IMR-90 (cell line): Measurements from ENCODE around the gene COG2. TPM values are rescaled to one million over a fixed set of nuclear protein-coding genes. Genes with fewer than 3 reads are reported as not detected.
A peak's percentile ranks its signal among the peaks of the same experiment; 100 is the strongest.

Experiments
- ATAC-seq: fragments of 200-7000 bp; cut with Tn5 transposase; 2 replicates; pipeline ENCODE4 v1.9.1; 2020; ENCODE audit warnings: low read depth, mild to moderate bottlenecking, moderate library complexity
- BruUV-seq: library from RNA; stranded (reverse); fragments of 400-500 nt; replicated peaks from 2 replicates; lab custom pipeline; 2021; lab: Mats Ljungman, UMichigan
- CTCF ChIA-PET: fragments of 300-600 bp; formaldehyde crosslinking; extraction: SDS; loops from one replicate; lab custom pipeline; 2021; ENCODE audit warnings: antibody characterized with exemption; lab: Yijun Ruan, JAX
- POLR2A ChIA-PET: fragments of 300-600 bp; sonication (Branson Sonifier 250); formaldehyde crosslinking; loops from one replicate; lab custom pipeline; 2022; ENCODE audit warnings: antibody characterized with exemption; ENCODE audit not compliant: unreplicated experiment; lab: Charles Lee
- DNase-seq: peaks from one replicate; pipeline ENCODE4 v3.0.0; 2013
- H2AFZ ChIP-seq: replicated peaks from 2 replicates; pipeline ENCODE3; 2013; ENCODE audit warnings: low read length, mild to moderate bottlenecking; ENCODE audit not compliant: poor library complexity
- H2AK5ac ChIP-seq: 2 replicates; pipeline ENCODE4 v1.6.1; 2013; ENCODE audit warnings: low read depth, low read length, inconsistent platforms
- H2AK9ac ChIP-seq: replicated peaks from 2 replicates; pipeline ENCODE3; 2013; ENCODE audit warnings: mild to moderate bottlenecking, low read depth, low read length, moderate library complexity; ENCODE audit not compliant: poor library complexity
- H2BK120ac ChIP-seq: 2 replicates; pipeline ENCODE4 v1.6.1; 2013; ENCODE audit warnings: low read depth, low read length, inconsistent platforms
- H2BK15ac ChIP-seq: 3 replicates; pipeline ENCODE4 v1.6.1; 2013; ENCODE audit warnings: low read depth, low read length, inconsistent platforms
- H2BK20ac ChIP-seq: 2 replicates; pipeline ENCODE4 v1.6.1; 2013; ENCODE audit warnings: low read depth, mild to moderate bottlenecking, inconsistent platforms, low read length, moderate library complexity
- H2BK5ac ChIP-seq: 2 replicates; pipeline ENCODE4 v1.6.1; 2013; ENCODE audit warnings: mild to moderate bottlenecking, low read depth, low read length, inconsistent platforms; ENCODE audit not compliant: poor library complexity, severe bottlenecking
- H3K14ac ChIP-seq: replicated peaks from 2 replicates; pipeline ENCODE4 v1.6.1; 2013; ENCODE audit warnings: low read depth, low read length, inconsistent platforms
- H3K18ac ChIP-seq: 2 replicates; pipeline ENCODE4 v1.6.1; 2013; ENCODE audit warnings: low read depth, low read length, control low read depth
- H3K23ac ChIP-seq: 2 replicates; pipeline ENCODE4 v1.6.1; 2013; ENCODE audit warnings: low read depth, low read length, inconsistent platforms
- H3K27ac ChIP-seq: 2 replicates; pipeline ENCODE4 v1.5.1; 2013; ENCODE audit warnings: mild to moderate bottlenecking, control low read depth, low read length; ENCODE audit not compliant: insufficient read depth
- H3K27me3 ChIP-seq: 2 replicates; pipeline ENCODE4 v1.6.1; 2013; ENCODE audit warnings: low read length; ENCODE audit not compliant: control insufficient read depth, insufficient read depth
- H3K36me3 ChIP-seq: 2 replicates; pipeline ENCODE4 v1.6.1; 2013; ENCODE audit warnings: low read length, mixed read lengths; ENCODE audit not compliant: control insufficient read depth, insufficient read depth
- H3K4ac ChIP-seq: 2 replicates; pipeline ENCODE4 v1.6.1; 2013; ENCODE audit warnings: low read depth, low read length, inconsistent platforms
- H3K4me1 ChIP-seq: 2 replicates; pipeline ENCODE4 v1.6.1; 2013; ENCODE audit warnings: low read length, mixed read lengths; ENCODE audit not compliant: control insufficient read depth, insufficient read depth
- H3K4me2 ChIP-seq: 2 replicates; pipeline ENCODE4 v1.6.1; 2013; ENCODE audit warnings: low read depth, mild to moderate bottlenecking, control low read depth, low read length, moderate library complexity
- H3K4me3 ChIP-seq: 2 replicates; pipeline ENCODE4 v1.5.1; 2013; ENCODE audit warnings: low read depth, mild to moderate bottlenecking, control low read depth, low read length, moderate library complexity; ENCODE audit not compliant: insufficient read depth
- H3K56ac ChIP-seq: 2 replicates; pipeline ENCODE4 v1.6.1; 2013; ENCODE audit warnings: low read length, inconsistent platforms; ENCODE audit not compliant: insufficient read depth; ENCODE audit errors: extremely low read depth
- H3K79me1 ChIP-seq, 2 experiments: 2 replicates each; pipeline ENCODE4 v1.6.1; 2013; ENCODE audit warnings: low read length in 2 of 2, inconsistent platforms in 1 of 2, low read depth in 1 of 2
- H3K9ac ChIP-seq: 2 replicates; pipeline ENCODE4 v1.6.1; 2013; ENCODE audit warnings: low read depth, low read length, control low read depth
- H3K9me1 ChIP-seq: 2 replicates; pipeline ENCODE4 v1.6.1; 2013; ENCODE audit warnings: low read length, inconsistent platforms; ENCODE audit not compliant: insufficient read depth
- H3K9me3 ChIP-seq: 2 replicates; pipeline ENCODE4 v1.6.1; 2013; ENCODE audit warnings: low read length; ENCODE audit not compliant: control insufficient read depth, insufficient read depth
- H4K20me1 ChIP-seq: 2 replicates; pipeline ENCODE4 v1.6.1; 2013; ENCODE audit warnings: low read length, inconsistent platforms; ENCODE audit not compliant: insufficient read depth
- H4K5ac ChIP-seq: 2 replicates; pipeline ENCODE4 v1.6.1; 2013; ENCODE audit warnings: mild to moderate bottlenecking, low read depth, low read length, control low read depth
- H4K8ac ChIP-seq, 2 experiments: 2 replicates each; pipeline ENCODE4 v1.6.1; 2013; ENCODE audit warnings: low read depth in 2 of 2, low read length in 2 of 2, control low read depth in 1 of 2, inconsistent platforms in 1 of 2
- H4K91ac ChIP-seq: 2 replicates; pipeline ENCODE4 v1.6.1; 2013; ENCODE audit warnings: low read depth, low read length, inconsistent platforms; ENCODE audit not compliant: insufficient read depth
- CEBPB ChIP-seq: IDR thresholded peaks from 2 replicates; pipeline ENCODE4 v1.6.1; 2012; ENCODE audit warnings: low read depth, low read length, improper control_type of control experiment
- MAZ ChIP-seq: IDR thresholded peaks from 2 replicates; pipeline ENCODE4 v1.6.1; 2012; ENCODE audit warnings: low read depth, mild to moderate bottlenecking, low read length, improper control_type of control experiment, moderate library complexity, borderline replicate concordance
- WGBS, 2 experiments: methylation state at CpG; one replicate each; pipeline versions ENCODE4 v1.1.5 to v1.1.7; 2013; ENCODE audit warnings: missing lambda C conversion rate in 2 of 2; ENCODE audit not compliant: insufficient read length in 1 of 2; ENCODE audit errors: extremely low coverage in 2 of 2; 5-methylcytosine and 5-hydroxymethylcytosine counted together
- dilution Hi-C: fragments of 300-500 bp; cut with HindIII; formaldehyde crosslinking; loops from one replicate; pipeline ENCODE4 v1.14.3; 2018; ENCODE audit warnings: low sequenced_read_pairs; ENCODE audit not compliant: unreplicated experiment
- in situ Hi-C: fragments of 300-500 bp; cut with MboI; formaldehyde crosslinking; loops from 3 replicates; pipeline ENCODE4 v1.14.3; 2019; ENCODE audit warnings: low sequenced_read_pairs, inconsistent platforms, mixed read lengths
- intact Hi-C: fragments of 100-400 bp; cut with micrococcal nuclease; formaldehyde crosslinking; loops from 2 replicates; pipeline ENCODE4 v1.10.0; 2022
- polyA plus RNA-seq, 3 experiments: library from polyadenylated mRNA; depleted of rRNA; stranded (reverse); fragments of >200 nt; gene quantifications; 2 replicates each; pipeline ENCODE4 v1.2.3, GENCODE V29; 2012; ENCODE audit warnings: low replicate concordance in 1 of 3
- total RNA-seq: library from RNA; depleted of rRNA; stranded (reverse); fragments of >200 nt; gene quantifications from 2 replicates; pipeline ENCODE4 v1.2.3, GENCODE V29; 2012

Gene COG2
- total and polyA plus RNA-seq, 2 of the 4 experiments (the other 2 are of a cell fraction): 9.1 to 16.7 TPM

DNA sequence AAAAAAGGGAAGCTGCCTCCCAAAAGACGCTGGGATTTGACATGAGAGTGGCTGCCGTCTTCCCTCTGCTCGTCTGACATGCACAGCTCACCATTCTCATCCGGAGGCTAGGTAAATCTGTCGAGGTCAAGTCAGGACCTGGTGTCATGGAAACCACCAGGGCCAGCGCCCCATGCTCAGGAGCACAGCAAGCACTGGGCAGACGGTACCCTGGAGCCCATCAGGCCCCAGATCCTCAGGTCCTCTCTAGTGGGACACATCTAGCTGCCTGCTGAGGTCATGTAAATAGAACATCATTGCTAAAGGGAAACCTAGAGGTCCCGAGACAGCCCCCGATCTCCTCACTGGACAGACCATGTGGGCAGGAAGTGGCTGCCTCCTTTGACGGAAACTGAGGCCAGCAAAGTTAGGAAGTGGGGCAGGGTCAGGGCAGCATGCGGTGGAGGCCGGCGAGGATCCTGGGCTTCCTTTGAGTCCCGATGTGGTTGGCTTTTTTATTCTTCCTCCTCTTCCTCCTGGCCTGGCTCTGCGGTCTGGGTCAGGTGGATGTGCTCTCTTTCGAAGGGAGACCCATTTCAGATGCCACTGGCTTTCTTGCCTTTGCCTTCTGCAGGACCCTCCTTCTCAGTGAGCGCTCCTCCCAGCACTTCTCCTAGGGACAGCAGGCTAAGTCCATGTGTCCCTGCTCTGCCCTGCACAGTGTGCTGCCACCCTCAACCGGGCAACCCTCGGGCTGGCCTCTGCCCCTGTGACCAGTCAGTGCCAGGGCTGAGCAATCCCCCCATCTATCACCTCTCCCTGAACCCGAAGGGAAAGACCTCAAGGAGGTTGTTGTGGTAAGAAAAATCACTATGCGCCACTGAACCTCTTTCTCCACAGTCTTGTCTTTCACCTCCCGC lies 65.7 kb downstream of the COG2 start (continued):
- no peak for TF ChIP-seq MAZ

DNA sequence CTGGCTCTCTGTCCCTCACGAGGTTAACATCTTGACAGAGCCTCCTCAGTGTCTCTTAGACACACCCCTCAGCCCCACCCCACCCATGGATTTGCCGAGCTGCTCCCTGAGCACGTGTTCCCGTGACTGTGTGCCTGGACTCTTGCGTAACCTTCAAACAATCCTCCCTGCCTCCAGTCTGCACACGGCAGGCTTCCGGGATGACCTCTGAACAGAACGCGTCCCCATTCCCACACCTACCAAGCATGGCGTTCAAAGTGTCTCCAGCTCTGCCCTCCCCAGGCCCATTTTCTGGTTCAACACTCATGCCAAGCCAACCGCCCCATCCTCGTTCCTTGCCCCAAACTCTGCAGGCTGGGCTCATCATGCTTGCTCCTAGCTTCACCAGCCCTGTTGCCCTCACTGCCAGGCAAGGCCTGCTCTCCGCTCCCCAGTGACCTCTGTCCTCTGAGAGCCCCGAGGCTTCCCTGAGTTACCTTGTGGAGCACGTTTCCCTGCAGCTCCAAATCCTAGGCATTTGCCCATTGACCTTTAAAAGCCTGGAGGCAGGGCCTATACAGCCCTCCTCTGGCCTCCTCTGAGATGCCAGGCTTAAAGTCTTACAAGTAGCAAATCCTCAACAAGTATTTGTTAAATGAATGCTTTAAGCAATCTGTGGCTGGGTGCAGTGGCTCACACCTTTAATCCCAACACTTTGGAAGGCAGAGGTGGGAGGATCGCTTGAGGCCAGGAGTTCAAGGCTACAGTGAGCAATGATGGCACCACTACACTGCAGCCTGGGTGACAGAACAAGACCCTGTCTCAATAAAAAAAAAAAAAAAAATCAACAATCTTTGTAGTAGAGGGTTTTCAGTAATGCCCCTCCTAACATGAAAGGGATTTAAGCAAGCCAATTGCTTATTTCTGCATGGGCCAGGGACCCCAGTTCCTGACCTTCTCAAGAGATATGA lies 66.6 kb downstream of the COG2 start:
- H3K4me3 ChIP-seq: no peak overlapping the region
- H4K20me1 ChIP-seq: no peaks in the 10 kb centered on the region
- no peak overlapping the region for H2BK120ac ChIP-seq
- no peak overlapping the region for H3K18ac ChIP-seq
- H2AK9ac ChIP-seq: no peak overlapping the region
- no TSS peak for BruUV-seq
- in situ Hi-C loops (no loop called here), intact Hi-C loops (no loop called here), dilution Hi-C loops (no loop called here)
- no peaks in the 10 kb centered on the region for H3K9me1 ChIP-seq
- WGBS, 2 experiments: 38% methylated on average over 6 of the region's 16 CpGs; no CpG with 5 or more reads in 1 of the 2 experiments
- no peaks in the 10 kb centered on the region for H3K9me3 ChIP-seq
- H3K79me1 ChIP-seq: no peaks in the 10 kb centered on the region
- no peak overlapping the region for H2AK5ac ChIP-seq
- H3K9ac ChIP-seq: no peak overlapping the region
- ATAC-seq: no peak
- H3K36me3 ChIP-seq: no peaks in the 10 kb centered on the region
- peaks cover 5% of the 10 kb centered on the region for H3K4me1 ChIP-seq
- POLR2A ChIA-PET: no interaction called here
- no peak for TF ChIP-seq MAZ
- peak; percentile 82 for TF ChIP-seq CEBPB
- no peak overlapping the region for H3K14ac ChIP-seq
- H3K27ac ChIP-seq: no peak overlapping the region
- no peak overlapping the region for H3K56ac ChIP-seq
- H3K23ac ChIP-seq: no peak overlapping the region
- H3K4ac ChIP-seq: no peak overlapping the region
- H3K4me2 ChIP-seq: no peak overlapping the region
- H4K91ac ChIP-seq: no peak overlapping the region
- no peak overlapping the region for H2BK20ac ChIP-seq
- no peak for DNase-seq
- H4K8ac ChIP-seq: no peak overlapping the region
- H4K5ac ChIP-seq: no peak overlapping the region
- no peak overlapping the region for H2AFZ ChIP-seq
- CTCF ChIA-PET: no interaction called here
- H2BK15ac ChIP-seq: no peak overlapping the region
- H2BK5ac ChIP-seq: no peak overlapping the region
- peaks cover 7% of the 10 kb centered on the region for H3K27me3 ChIP-seq
